GM19238 (cell line): Measurements from ENCODE around the gene DNPEP.
"Not testable (repeated sequence)": the region's sequence is repeated elsewhere in the genome, so short reads cannot be mapped to it uniquely, and the experiment has no call there.

Source experiments
- DNase-seq: peaks from one replicate; pipeline ENCODE4 v3.0.0; 2011; ENCODE audit warnings: low spot score; ENCODE audit not compliant: insufficient read length

The DNPEP gene

GRCh38 chr2:219401606-219402005 lies 13.9 kb upstream of the DNPEP start:
- no peak for DNase-seq

GRCh38 chr2:219400562-219400961 lies 12.8 kb upstream of the DNPEP start:
- DNase-seq: no peak

- DNase-seq: no peak
Observed at GRCh38 chr2:219399716-219400478, 12.2 kb upstream of the DNPEP start.

- no peak for DNase-seq
Observed at GRCh38 chr2:219398721-219399363, 11.1 kb upstream of the DNPEP start.

GRCh38 chr2:219396863-219397457 lies 9.2 kb upstream of the DNPEP start:
- DNase-seq: no peak

- no peak for DNase-seq
Observed at GRCh38 chr2:219395609-219396008, 7.9 kb upstream of the DNPEP start.

GRCh38 chr2:219395056-219395455 lies 7.3 kb upstream of the DNPEP start:
- DNase-seq: not testable (repeated sequence)

- no peak for DNase-seq
Observed at GRCh38 chr2:219392754-219393153, 5.0 kb upstream of the DNPEP start.

GRCh38 chr2:219388907-219389156 lies 1.1 kb upstream of the DNPEP start:
- DNase-seq: no peak

- DNase-seq: peak; percentile 91
Observed at GRCh38 chr2:219388121-219388906, 602 bp upstream of the DNPEP start.

- no peak for DNase-seq
Observed at GRCh38 chr2:219386532-219387280, 1.0 kb downstream of the DNPEP start.

GRCh38 chr2:219385958-219386520 lies 1.7 kb downstream of the DNPEP start:
- no peak for DNase-seq

- no peak for DNase-seq
Observed at GRCh38 chr2:219384859-219385258, 2.9 kb downstream of the DNPEP start.

- DNase-seq: no peak
Observed at GRCh38 chr2:219384083-219384713, 3.5 kb downstream of the DNPEP start.

- DNase-seq: no peak
Observed at GRCh38 chr2:219381448-219381847, 6.3 kb downstream of the DNPEP start.

- no peak for DNase-seq
Observed at GRCh38 chr2:219380926-219381325, 6.8 kb downstream of the DNPEP start.

GRCh38 chr2:219378163-219378851 lies 9.4 kb downstream of the DNPEP start:
- no peak for DNase-seq

GRCh38 chr2:219369447-219369861 lies 18.3 kb downstream of the DNPEP start:
- DNase-seq: no peak

GRCh38 chr2:219368690-219369191 lies 19.0 kb downstream of the DNPEP start:
- no peak for DNase-seq
